ENCODE data around the gene GFY. TPM values are rescaled to one million over a fixed set of nuclear protein-coding genes. Genes with fewer than 3 reads are reported as not detected.

Gene GFY
- total and polyA plus RNA-seq, 9 of the 15 experiments (the other 6 are each of a cell fraction or from before 2014, with no cell fraction given) = 0.06 to 0.40 (median 0.19) TPM; not detected in 3

GRCh38 chr19:49409441-49410029 lies 15.7 kb upstream of the GFY start (continued):
- TF ChIP-seq TEAD4 (IDR thresholded peaks at IDR 0.05; ENCODE audit: low read length) (no peak), TEAD4 (CRISPR knock-in tag; IDR thresholded peaks at IDR 0.05; ENCODE audit: borderline replicate concordance) (no peak), RHOXF2B (CRISPR knock-in tag; conservative IDR thresholded peaks at IDR 0.05) (no peak), ARID3A (IDR thresholded peaks at IDR 0.05; ENCODE audit: borderline replicate concordance, low read depth, low read length) (no peak), TAF7 (tag; IDR thresholded peaks at IDR 0.05) (peak; percentile 32; the same call in 1 of the 2 replicates), KDM4B (IDR thresholded peaks at IDR 0.05; ENCODE audit: borderline replicate concordance in 2 of 2, low read depth in 1 of 2) (no peak), EHMT2 (IDR thresholded peaks at IDR 0.05) (peak; percentile 34; the same call in 1 of the 2 replicates), GTF2E2 (tag; IDR thresholded peaks at IDR 0.05) (no peak), GTF2F1 (IDR thresholded peaks at IDR 0.05; ENCODE audit: low read depth, low read length) (no peak), HNRNPH1 (optimal IDR thresholded peaks at IDR 0.05; ENCODE audit: low read depth, low read length) (no peak), BRD9 (IDR thresholded peaks at IDR 0.05; ENCODE audit: low read depth, partially characterized antibody) (no peak), ATF2 (CRISPR knock-in tag; IDR thresholded peaks at IDR 0.05) (no peak), BRF1 (IDR thresholded peaks at IDR 0.05; ENCODE audit: borderline replicate concordance, extremely low read depth, insufficient read length) (no peak), HDAC2 (IDR thresholded peaks at IDR 0.05) (no peak), TBP (optimal IDR thresholded peaks at IDR 0.05; ENCODE audit: low read depth, low read length) (no peak), NCOA1 (IDR thresholded peaks at IDR 0.05; ENCODE audit: low read depth) (no peak), SP1 (CRISPR knock-in tag; IDR thresholded peaks at IDR 0.05) (no peak), ZNF133 (CRISPR knock-in tag; IDR thresholded peaks at IDR 0.05) (no peak), ZNF280A (IDR thresholded peaks at IDR 0.05; ENCODE audit: low read depth, partially characterized antibody) (no peak), ZNF184 (CRISPR knock-in tag; IDR thresholded peaks at IDR 0.05) (no peak), RBFOX2 (IDR thresholded peaks at IDR 0.05; ENCODE audit: low read depth, low read length) (no peak), MYNN (IDR thresholded peaks at IDR 0.05) (no peak), MYNN (CRISPR knock-in tag; IDR thresholded peaks at IDR 0.05) (no peak), FOXA1 (IDR thresholded peaks at IDR 0.05; ENCODE audit: borderline replicate concordance) (no peak)
- TF ChIP-seq, protein P1, sequence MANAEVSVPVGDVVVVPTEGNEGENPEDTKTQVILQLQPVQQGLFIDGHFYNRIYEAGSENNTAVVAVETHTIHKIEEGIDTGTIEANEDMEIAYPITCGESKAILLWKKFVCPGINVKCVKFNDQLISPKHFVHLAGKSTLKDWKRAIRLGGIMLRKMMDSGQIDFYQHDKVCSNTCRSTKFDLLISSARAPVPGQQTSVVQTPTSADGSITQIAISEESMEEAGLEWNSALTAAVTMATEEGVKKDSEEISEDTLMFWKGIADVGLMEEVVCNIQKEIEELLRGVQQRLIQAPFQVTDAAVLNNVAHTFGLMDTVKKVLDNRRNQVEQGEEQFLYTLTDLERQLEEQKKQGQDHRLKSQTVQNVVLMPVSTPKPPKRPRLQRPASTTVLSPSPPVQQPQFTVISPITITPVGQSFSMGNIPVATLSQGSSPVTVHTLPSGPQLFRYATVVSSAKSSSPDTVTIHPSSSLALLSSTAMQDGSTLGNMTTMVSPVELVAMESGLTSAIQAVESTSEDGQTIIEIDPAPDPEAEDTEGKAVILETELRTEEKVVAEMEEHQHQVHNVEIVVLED (CRISPR knock-in tag; IDR thresholded peaks at IDR 0.05) = no peak
